Measurements from ENCODE around the gene TMEM26. TPM values are rescaled to one million over a fixed set of nuclear protein-coding genes. Genes with fewer than 3 reads are reported as not detected.

TMEM26 gene
- polyA plus RNA-seq, 1 experiment, result 1.3 TPM

DNA sequence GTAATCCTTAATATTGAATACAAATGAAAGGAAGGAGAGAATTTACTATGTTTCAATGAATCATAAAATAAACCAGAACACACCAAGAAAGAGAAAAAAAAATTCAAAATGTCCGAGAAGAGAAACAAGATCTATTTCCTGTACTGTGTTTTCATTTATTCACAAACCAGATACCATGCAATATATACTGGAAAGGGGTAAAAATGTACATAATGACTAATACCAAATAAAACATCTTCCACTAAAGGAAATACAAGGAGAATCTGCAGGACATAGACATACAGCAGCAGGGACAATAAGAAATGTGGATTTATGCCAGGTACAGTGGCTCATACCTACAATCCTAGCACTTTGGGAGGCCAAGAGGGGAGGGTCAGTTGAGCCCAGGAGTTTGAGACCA is 24.3 kb upstream of the TMEM26 start:
- no peaks in the 10 kb centered on the region for H3K27me3 ChIP-seq (ENCODE audit: control insufficient read depth, insufficient read depth, low read length)
- ChIA-PET CTCF (no interaction called here), POLR2A (no interaction called here)
- no peak for DNase-seq (ENCODE audit: low read depth)
- no peaks in the 10 kb centered on the region for H3K36me3 ChIP-seq (ENCODE audit: control insufficient read depth, insufficient read depth, low read length)
- no peak overlapping the region for H3K4me3 ChIP-seq (ENCODE audit: low read depth, low read length)
- TF ChIP-seq, protein P1, sequence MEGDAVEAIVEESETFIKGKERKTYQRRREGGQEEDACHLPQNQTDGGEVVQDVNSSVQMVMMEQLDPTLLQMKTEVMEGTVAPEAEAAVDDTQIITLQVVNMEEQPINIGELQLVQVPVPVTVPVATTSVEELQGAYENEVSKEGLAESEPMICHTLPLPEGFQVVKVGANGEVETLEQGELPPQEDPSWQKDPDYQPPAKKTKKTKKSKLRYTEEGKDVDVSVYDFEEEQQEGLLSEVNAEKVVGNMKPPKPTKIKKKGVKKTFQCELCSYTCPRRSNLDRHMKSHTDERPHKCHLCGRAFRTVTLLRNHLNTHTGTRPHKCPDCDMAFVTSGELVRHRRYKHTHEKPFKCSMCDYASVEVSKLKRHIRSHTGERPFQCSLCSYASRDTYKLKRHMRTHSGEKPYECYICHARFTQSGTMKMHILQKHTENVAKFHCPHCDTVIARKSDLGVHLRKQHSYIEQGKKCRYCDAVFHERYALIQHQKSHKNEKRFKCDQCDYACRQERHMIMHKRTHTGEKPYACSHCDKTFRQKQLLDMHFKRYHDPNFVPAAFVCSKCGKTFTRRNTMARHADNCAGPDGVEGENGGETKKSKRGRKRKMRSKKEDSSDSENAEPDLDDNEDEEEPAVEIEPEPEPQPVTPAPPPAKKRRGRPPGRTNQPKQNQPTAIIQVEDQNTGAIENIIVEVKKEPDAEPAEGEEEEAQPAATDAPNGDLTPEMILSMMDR (IDR thresholded peaks at IDR 0.05; ENCODE audit: insufficient read depth, low read depth, low read length), result no peak

DNA sequence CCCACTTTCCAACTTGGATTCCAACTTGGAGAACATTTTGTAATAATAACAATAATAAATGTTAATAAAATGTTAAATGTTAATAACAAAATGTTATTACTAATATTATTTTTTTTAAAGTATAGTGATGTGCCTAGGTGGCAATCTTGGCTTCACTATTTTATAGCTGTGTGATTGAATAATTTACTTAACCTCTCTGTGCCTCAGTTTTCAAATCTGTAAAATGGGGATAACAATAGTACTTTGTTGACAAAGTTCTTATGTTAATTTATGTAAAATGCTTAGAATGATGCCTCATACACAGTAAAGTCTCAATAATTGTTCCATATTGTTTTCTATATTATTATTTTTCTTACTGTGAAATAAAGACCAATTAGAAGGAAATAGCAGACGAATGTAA is 23.3 kb upstream of the TMEM26 start:
- no peak overlapping the region for H3K4me3 ChIP-seq (ENCODE audit: low read depth, low read length)
- ChIA-PET CTCF (interaction anchor here (0.6 kb wide), 1 partner anchor 29 kb away, joined by 3 read pairs; no protein-coding TSS in a partner anchor), POLR2A (no interaction called here)
- no peak for DNase-seq (ENCODE audit: low read depth)
- H3K36me3 ChIP-seq (ENCODE audit: control insufficient read depth, insufficient read depth, low read length), result no peaks in the 10 kb centered on the region
- no peaks in the 10 kb centered on the region for H3K27me3 ChIP-seq (ENCODE audit: control insufficient read depth, insufficient read depth, low read length)
- TF ChIP-seq, protein P1 (IDR thresholded peaks at IDR 0.05; ENCODE audit: insufficient read depth, low read depth, low read length), result no peak

DNA sequence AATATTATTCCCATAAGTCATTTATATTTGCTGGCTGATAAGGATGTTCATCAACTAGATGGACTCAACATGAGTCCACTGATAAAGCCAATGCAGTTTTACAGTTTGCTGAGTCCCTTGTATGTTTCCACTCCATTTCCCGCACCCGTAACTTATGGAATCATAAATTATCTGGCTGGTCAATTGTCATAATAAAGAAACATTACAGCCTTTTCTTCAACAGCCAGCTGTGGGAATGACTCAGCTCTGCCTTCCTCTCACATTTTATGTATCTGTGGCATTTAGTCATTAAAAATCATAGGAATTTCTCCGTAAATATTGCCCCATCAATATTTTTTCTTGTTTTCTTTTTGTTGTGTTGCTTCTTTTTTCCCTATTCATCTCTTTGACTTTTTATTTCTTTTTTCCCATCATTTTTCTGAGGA is 22.3 kb upstream of the TMEM26 start:
- ChIA-PET POLR2A (no interaction called here), CTCF (no interaction called here)
- TF ChIP-seq, protein P1 (IDR thresholded peaks at IDR 0.05; ENCODE audit: insufficient read depth, low read depth, low read length), result no peak
- peak; percentile 16 for DNase-seq (ENCODE audit: low read depth)
- H3K4me3 ChIP-seq (ENCODE audit: low read depth, low read length), result no peak overlapping the region
- H3K36me3 ChIP-seq (ENCODE audit: control insufficient read depth, insufficient read depth, low read length), result no peaks in the 10 kb centered on the region
- no peaks in the 10 kb centered on the region for H3K27me3 ChIP-seq (ENCODE audit: control insufficient read depth, insufficient read depth, low read length)

DNA sequence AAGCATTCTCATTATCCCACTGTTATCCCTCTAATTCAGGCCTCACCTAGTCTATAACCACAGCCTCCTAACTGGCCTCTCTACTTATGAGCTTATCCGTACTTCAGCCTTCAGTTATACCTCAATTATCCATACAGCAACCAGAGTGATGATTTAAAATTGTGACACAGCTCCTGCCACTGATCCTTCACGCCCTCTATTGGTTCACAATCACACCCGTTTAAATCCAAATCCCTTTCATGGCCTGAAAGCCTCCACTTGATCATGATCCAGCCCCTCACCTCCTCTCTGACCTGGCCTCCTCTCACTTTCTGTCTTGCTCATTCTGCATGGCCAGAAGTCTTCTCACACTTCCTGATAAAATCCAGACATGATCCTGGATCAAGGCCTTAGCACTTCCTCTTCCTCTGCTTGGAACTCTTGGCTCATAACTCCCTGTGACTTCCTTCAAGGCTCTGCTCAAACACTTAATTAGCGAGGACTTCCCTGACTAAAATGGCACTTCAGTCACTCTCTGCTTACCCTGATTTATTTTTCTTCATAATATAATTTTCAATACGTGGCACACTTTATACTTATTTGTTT is 19.0 kb upstream of the TMEM26 start:
- no peak overlapping the region for H3K4me3 ChIP-seq (ENCODE audit: low read depth, low read length)
- no peaks in the 10 kb centered on the region for H3K27me3 ChIP-seq (ENCODE audit: control insufficient read depth, insufficient read depth, low read length)
- TF ChIP-seq, protein P1 (IDR thresholded peaks at IDR 0.05; ENCODE audit: insufficient read depth, low read depth, low read length), result no peak
- POLR2A ChIA-PET, result no interaction called here
- no peak for DNase-seq (ENCODE audit: low read depth)
- H3K36me3 ChIP-seq (ENCODE audit: control insufficient read depth, insufficient read depth, low read length), result no peaks in the 10 kb centered on the region
- CTCF ChIA-PET, result no interaction called here

DNA sequence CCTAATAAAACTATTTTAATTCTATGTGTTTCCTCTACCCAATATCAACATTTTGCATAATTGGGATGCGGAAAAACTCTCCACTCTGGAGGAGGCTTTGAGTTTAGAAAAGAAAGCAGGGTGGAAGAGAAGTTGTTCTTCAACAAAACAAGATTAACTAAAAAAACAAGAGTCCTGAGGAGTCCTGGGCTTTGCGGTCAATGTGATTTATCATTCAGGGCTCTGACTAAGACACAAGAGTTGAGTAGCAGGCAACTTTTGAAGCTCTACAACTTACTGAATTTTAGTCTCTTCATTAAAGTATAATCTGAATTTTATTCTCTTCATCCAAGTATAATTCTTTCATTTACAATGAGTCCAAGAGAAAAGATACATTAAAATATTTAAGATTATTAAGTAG is 18.3 kb upstream of the TMEM26 start:
- CTCF ChIA-PET, result no interaction called here
- Histone ChIP-seq H3K27me3 (ENCODE audit: control insufficient read depth, insufficient read depth, low read length) (no peaks in the 10 kb centered on the region), H3K4me3 (ENCODE audit: low read depth, low read length) (no peak overlapping the region), H3K36me3 (ENCODE audit: control insufficient read depth, insufficient read depth, low read length) (no peaks in the 10 kb centered on the region)
- DNase-seq (ENCODE audit: low read depth), result no peak
- POLR2A ChIA-PET, result no interaction called here
- TF ChIP-seq, protein P1 (IDR thresholded peaks at IDR 0.05; ENCODE audit: insufficient read depth, low read depth, low read length), result no peak
